Nephron (organoid): ENCODE measurements around the gene FASN.

Experiments used
- H3K27ac Mint-ChIP-seq, 3 experiments: 2 replicates each; pipeline ENCODE4 v1.8.0; 2020; ENCODE audit warnings: mixed read lengths in 3 of 3, mild to moderate bottlenecking in 2 of 3, moderate library complexity in 1 of 3
- H3K27me3 Mint-ChIP-seq: 2 replicates; pipeline ENCODE4 v1.8.0; 2021; ENCODE audit warnings: low read depth, mild to moderate bottlenecking, moderate library complexity, mixed read lengths
- H3K36me3 Mint-ChIP-seq: 2 replicates; pipeline ENCODE4 v1.8.0; 2020; ENCODE audit warnings: low read depth, mixed read lengths
- H3K4me1 Mint-ChIP-seq: 2 replicates; pipeline ENCODE4 v1.8.0; 2020; ENCODE audit warnings: mixed read lengths
- H3K4me3 Mint-ChIP-seq, 3 experiments: 2 replicates each; pipeline ENCODE4 v1.8.0; 2020; ENCODE audit warnings: mild to moderate bottlenecking in 3 of 3, mixed read lengths in 3 of 3, moderate library complexity in 2 of 3
- H3K9me3 Mint-ChIP-seq: 2 replicates; pipeline ENCODE4 v1.8.0; 2020; ENCODE audit warnings: mixed read lengths
- CTCF ChIP-seq, 3 experiments: fragments of 200-600 bp; sonication (generic); IDR thresholded peaks; one replicate each; pipeline ENCODE4 v1.5.0; 2021; ENCODE audit warnings: antibody characterized with exemption in 3 of 3; ENCODE audit not compliant: unreplicated experiment in 3 of 3

FASN gene

GRCh38 chr17:82114447-82114846, 16.4 kb upstream of the FASN start:
- Mint-ChIP-seq H3K9me3 (no peaks in the 10 kb centered on the region), H3K27me3 (no peaks in the 10 kb centered on the region), H3K4me1 (peaks cover 13% of the 10 kb centered on the region)

GRCh38 chr17:82113941-82114340, 15.9 kb upstream of the FASN start:
- no peaks in the 10 kb centered on the region for H3K9me3 Mint-ChIP-seq
- TF ChIP-seq CTCF (IDR thresholded peaks at IDR 0.05; ENCODE audit: unreplicated experiment in 3 of 3), result no peak
- peaks cover 6% of the 10 kb centered on the region for H3K36me3 Mint-ChIP-seq

More at GRCh38 chr17:82114447-82114846, 16.4 kb upstream of the FASN start:
- TF ChIP-seq CTCF (IDR thresholded peaks at IDR 0.05; ENCODE audit: unreplicated experiment in 3 of 3), result no peak
- Mint-ChIP-seq H3K27ac (no peak overlapping the region), H3K4me3 (no peak overlapping the region), H3K36me3 (peaks cover 6% of the 10 kb centered on the region)

DNA sequence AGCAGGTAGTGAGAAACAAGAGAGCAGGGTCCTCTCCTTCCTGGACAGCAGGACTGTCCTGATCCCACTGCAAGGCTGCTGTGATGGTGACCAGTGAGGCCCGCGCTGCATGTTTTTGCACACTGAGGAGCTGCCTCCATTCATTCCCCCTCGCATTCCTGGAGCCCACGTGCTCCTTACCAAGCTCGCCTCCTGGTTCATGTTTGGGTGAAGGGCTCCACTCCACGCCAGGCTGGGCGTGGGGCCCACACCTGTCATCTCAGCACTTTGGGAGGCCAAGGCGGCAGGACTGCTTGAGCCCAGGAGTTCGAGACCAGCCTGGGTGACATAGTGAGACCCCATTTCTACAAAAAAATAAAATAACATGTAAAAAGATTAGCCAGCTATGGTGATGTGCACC, 15.4 kb upstream of the FASN start:
- Mint-ChIP-seq H3K27me3 (no peaks in the 10 kb centered on the region), H3K9me3 (no peaks in the 10 kb centered on the region), H3K27ac (no peak overlapping the region), H3K4me1 (peaks cover 12% of the 10 kb centered on the region), H3K36me3 (peaks cover 6% of the 10 kb centered on the region), H3K4me3 (no peak overlapping the region)
- TF ChIP-seq CTCF (IDR thresholded peaks at IDR 0.05; ENCODE audit: unreplicated experiment in 3 of 3), result no peak

More at GRCh38 chr17:82113941-82114340, 15.9 kb upstream of the FASN start:
- Mint-ChIP-seq H3K4me1 (peaks cover 12% of the 10 kb centered on the region), H3K27me3 (no peaks in the 10 kb centered on the region), H3K27ac (no peak overlapping the region), H3K4me3 (no peak overlapping the region)

GRCh38 chr17:82112914-82113311, 14.9 kb upstream of the FASN start:
- peaks cover 6% of the 10 kb centered on the region for H3K36me3 Mint-ChIP-seq
- peaks cover 17% of the 10 kb centered on the region for H3K4me1 Mint-ChIP-seq
- no peak overlapping the region for H3K27ac Mint-ChIP-seq
- H3K9me3 Mint-ChIP-seq, result no peaks in the 10 kb centered on the region
- H3K4me3 Mint-ChIP-seq, result no peak overlapping the region
- H3K27me3 Mint-ChIP-seq, result no peaks in the 10 kb centered on the region
- no peak for TF ChIP-seq CTCF (IDR thresholded peaks at IDR 0.05; ENCODE audit: unreplicated experiment in 3 of 3)

- Mint-ChIP-seq H3K27me3 (no peaks in the 10 kb centered on the region), H3K36me3 (peaks cover 6% of the 10 kb centered on the region), H3K9me3 (no peaks in the 10 kb centered on the region), H3K27ac (no peak overlapping the region), H3K4me1 (peaks cover 14% of the 10 kb centered on the region), H3K4me3 (no peak overlapping the region)
- no peak for TF ChIP-seq CTCF (IDR thresholded peaks at IDR 0.05; ENCODE audit: unreplicated experiment in 3 of 3)
These were observed 14.3 kb upstream of the FASN start for GRCh38 chr17:82112181-82112913.

DNA sequence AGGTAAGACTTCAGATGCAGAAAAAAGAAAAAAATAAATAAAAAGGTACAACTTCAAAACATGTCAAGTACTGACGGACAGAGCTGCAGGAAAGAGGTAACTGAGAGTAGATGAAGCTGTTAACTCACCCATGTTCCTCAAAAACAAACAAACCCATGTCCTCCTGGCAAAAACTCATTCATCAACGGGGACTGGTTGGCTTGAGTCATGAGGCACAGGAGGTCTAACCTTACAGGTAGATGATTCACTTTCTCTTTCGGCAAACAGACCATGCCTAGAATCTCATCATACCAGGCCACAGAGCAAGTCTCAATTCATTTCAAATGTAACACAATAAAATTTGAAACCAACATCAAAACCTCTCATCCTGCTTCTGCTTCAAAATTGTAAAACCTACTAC, 12.3 kb upstream of the FASN start:
- no peaks in the 10 kb centered on the region for H3K27me3 Mint-ChIP-seq
- H3K9me3 Mint-ChIP-seq, result no peaks in the 10 kb centered on the region
- peaks cover 6% of the 10 kb centered on the region for H3K36me3 Mint-ChIP-seq
- H3K4me3 Mint-ChIP-seq, result no peak overlapping the region
- TF ChIP-seq CTCF (IDR thresholded peaks at IDR 0.05; ENCODE audit: unreplicated experiment in 3 of 3), result no peak
- no peak overlapping the region for H3K27ac Mint-ChIP-seq
- H3K4me1 Mint-ChIP-seq, result peaks cover 23% of the 10 kb centered on the region
